Measurements from ENCODE around the gene EPHA4. TPM values are rescaled to one million over a fixed set of nuclear protein-coding genes. Genes with fewer than 3 reads are reported as not detected.

Gene EPHA4
- total and polyA plus RNA-seq, 5 donors from 2014 or later: 7.1 to 23.5 (median 12.0) TPM

GRCh38 chr2:221501210-221501882 is 70.8 kb downstream of the EPHA4 start:
- no peak overlapping the region for H3K27ac ChIP-seq (ENCODE audit: insufficient read depth, low read length, poor library complexity, severe bottlenecking)
- peaks cover 3% of the 10 kb centered on the region for H3K36me3 ChIP-seq (ENCODE audit: control insufficient read depth, insufficient read depth, low read length)
- ATAC-seq (ENCODE audit: low read depth in 2 of 2) (no peak), DNase-seq (no peak)
- H3K4me3 ChIP-seq (ENCODE audit: low read depth, low read length): no peak overlapping the region
- Mint-ChIP-seq H3K36me3 (peaks cover 7% of the 10 kb centered on the region), H3K4me1 (peaks cover 8 to 17% (median 13%) of the 10 kb centered on the region in 4 donors), H3K4me3 (no peak overlapping the region), H3K27me3 (no peaks in the 10 kb centered on the region), H3K9me3 (no peaks in the 10 kb centered on the region), H3K27ac (peak overlapping the region in 1 of 3 donors; percentile 36)
- no peaks in the 10 kb centered on the region for H3K27me3 ChIP-seq (ENCODE audit: control insufficient read depth, insufficient read depth, low read length)
- H3K9me3 ChIP-seq (ENCODE audit: control insufficient read depth in 2 of 2, low read length in 2 of 2): no peaks in the 10 kb centered on the region
- no peaks in the 10 kb centered on the region for H3K4me1 ChIP-seq (ENCODE audit: control insufficient read depth, insufficient read depth, low read length, poor library complexity, severe bottlenecking)

DNA sequence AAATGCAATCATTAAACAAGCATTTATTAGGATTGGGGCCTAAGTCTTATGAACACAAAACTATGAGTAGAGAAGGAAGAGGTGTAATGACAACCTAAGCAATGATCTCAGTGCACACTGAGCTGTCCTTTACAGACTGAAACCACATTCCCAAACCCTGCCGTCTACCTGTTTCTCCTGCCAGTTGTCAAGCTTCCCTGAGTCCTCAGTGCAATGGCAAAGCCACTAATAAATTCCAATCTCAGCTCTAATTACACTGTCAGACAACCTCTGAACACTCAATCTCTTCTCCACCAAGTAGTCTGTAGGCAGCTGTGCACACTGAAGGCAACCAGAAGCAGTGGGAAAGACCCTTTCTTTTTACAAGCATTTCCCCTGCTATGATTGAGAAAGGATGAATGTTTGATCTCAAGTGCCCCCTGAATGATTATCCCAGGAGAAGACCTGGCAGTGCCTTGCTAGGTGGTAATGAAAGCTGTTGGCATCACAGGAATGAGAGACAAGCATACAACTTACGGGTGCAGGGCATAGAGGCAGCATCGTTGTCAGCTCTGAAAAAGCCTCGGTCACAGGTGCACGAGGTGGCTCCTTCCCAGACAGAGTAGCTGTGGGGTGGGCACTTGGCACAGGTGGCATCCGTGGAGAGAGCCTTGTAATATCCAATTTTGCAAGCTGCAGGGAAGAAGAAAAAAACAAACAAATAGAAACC is 71.4 kb downstream of the EPHA4 start:
- Histone ChIP-seq H3K27me3 (ENCODE audit: control insufficient read depth, insufficient read depth, low read length) (no peaks in the 10 kb centered on the region), H3K36me3 (ENCODE audit: control insufficient read depth, insufficient read depth, low read length) (peaks cover 3% of the 10 kb centered on the region), H3K9me3 (ENCODE audit: control insufficient read depth in 2 of 2, low read length in 2 of 2) (no peaks in the 10 kb centered on the region), H3K4me1 (ENCODE audit: control insufficient read depth, insufficient read depth, low read length, poor library complexity, severe bottlenecking) (no peaks in the 10 kb centered on the region), H3K4me3 (ENCODE audit: low read depth, low read length) (no peak overlapping the region), H3K27ac (ENCODE audit: insufficient read depth, low read length, poor library complexity, severe bottlenecking) (no peak overlapping the region)
- no peak for DNase-seq
- no peak for ATAC-seq (ENCODE audit: low read depth in 2 of 2)
- H3K27me3 Mint-ChIP-seq: no peaks in the 10 kb centered on the region
- H3K4me1 Mint-ChIP-seq: peaks cover 8 to 17% (median 13%) of the 10 kb centered on the region in 4 donors
- H3K27ac Mint-ChIP-seq: peak overlapping the region in 2 of 3 donors; percentile 6 to 30
- peaks cover 7% of the 10 kb centered on the region for H3K36me3 Mint-ChIP-seq
- H3K9me3 Mint-ChIP-seq: no peaks in the 10 kb centered on the region
- H3K4me3 Mint-ChIP-seq: no peak overlapping the region

DNA sequence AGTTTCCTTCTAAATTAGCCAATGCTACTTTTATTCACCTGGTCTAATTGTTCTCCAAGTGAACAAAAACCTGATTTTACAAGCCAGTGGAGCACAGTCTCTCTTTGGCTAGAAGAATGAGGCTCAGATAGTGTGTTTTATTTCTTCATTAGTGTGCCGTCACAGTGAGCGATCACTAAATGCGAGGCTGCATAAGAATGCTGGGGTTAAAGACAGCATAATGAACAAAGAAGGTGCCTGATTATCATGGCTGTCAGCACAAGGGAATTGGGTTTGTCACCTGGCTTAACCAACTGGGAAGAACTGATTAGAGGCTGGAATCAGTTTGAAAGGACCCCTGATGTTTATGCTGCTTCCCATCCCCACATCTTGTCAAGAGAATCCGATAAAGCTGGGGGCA is 76.4 kb downstream of the EPHA4 start:
- Mint-ChIP-seq H3K4me3 (no peak overlapping the region), H3K4me1 (peaks cover 0 to 8% (median 3%) of the 10 kb centered on the region in 4 donors), H3K27ac (no peak overlapping the region), H3K9me3 (no peaks in the 10 kb centered on the region), H3K36me3 (peaks cover 6% of the 10 kb centered on the region), H3K27me3 (peaks cover 8% of the 10 kb centered on the region)
- peaks cover 8% of the 10 kb centered on the region for H3K36me3 ChIP-seq (ENCODE audit: control insufficient read depth, insufficient read depth, low read length)
- H3K4me3 ChIP-seq (ENCODE audit: low read depth, low read length): no peak overlapping the region
- H3K27me3 ChIP-seq (ENCODE audit: control insufficient read depth, insufficient read depth, low read length): no peaks in the 10 kb centered on the region
- no peak for ATAC-seq (ENCODE audit: low read depth in 2 of 2)
- DNase-seq: no peak
- H3K9me3 ChIP-seq (ENCODE audit: control insufficient read depth in 2 of 2, low read length in 2 of 2): no peaks in the 10 kb centered on the region
- no peaks in the 10 kb centered on the region for H3K4me1 ChIP-seq (ENCODE audit: control insufficient read depth, insufficient read depth, low read length, poor library complexity, severe bottlenecking)
- H3K27ac ChIP-seq (ENCODE audit: insufficient read depth, low read length, poor library complexity, severe bottlenecking): no peak overlapping the region

- Histone ChIP-seq H3K27ac (ENCODE audit: insufficient read depth, low read length, poor library complexity, severe bottlenecking) (no peak overlapping the region), H3K4me3 (ENCODE audit: low read depth, low read length) (no peak overlapping the region), H3K4me1 (ENCODE audit: control insufficient read depth, insufficient read depth, low read length, poor library complexity, severe bottlenecking) (no peaks in the 10 kb centered on the region), H3K36me3 (ENCODE audit: control insufficient read depth, insufficient read depth, low read length) (peaks cover 5% of the 10 kb centered on the region), H3K9me3 (ENCODE audit: control insufficient read depth in 2 of 2, low read length in 2 of 2) (no peaks in the 10 kb centered on the region), H3K27me3 (ENCODE audit: control insufficient read depth, insufficient read depth, low read length) (no peaks in the 10 kb centered on the region)
- peaks cover 6% of the 10 kb centered on the region for H3K36me3 Mint-ChIP-seq
- peaks cover 9% of the 10 kb centered on the region for H3K27me3 Mint-ChIP-seq
- no peaks in the 10 kb centered on the region for H3K9me3 Mint-ChIP-seq
- peak overlapping the region in 2 of 3 donors; percentile 18 to 69 for H3K27ac Mint-ChIP-seq
- peaks cover 0 to 3% (median 2%) of the 10 kb centered on the region in 4 donors for H3K4me1 Mint-ChIP-seq
- no peak overlapping the region for H3K4me3 Mint-ChIP-seq
- ATAC-seq (ENCODE audit: low read depth in 2 of 2) (no peak), DNase-seq (no peak)
Observed at GRCh38 chr2:221494556-221494955, 77.5 kb downstream of the EPHA4 start.

DNA sequence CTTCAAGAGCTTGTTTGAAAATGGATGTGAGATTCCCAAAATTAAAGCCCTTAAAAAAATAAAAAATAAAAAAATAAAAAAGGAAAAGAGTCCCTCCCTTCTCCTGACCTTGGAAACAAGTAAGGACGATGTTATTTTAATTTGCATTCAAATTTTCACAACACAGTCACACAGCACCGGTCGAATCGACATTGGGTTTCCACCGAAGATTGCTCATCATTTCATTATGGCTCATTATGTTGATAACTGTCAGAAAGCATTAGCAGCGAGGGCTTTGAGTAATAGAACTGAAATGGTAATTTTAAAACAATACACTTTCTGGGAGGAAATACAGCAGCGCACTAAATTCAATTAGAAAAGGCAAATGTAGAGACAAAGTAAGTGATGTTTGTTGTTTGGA is 78.7 kb downstream of the EPHA4 start:
- no peaks in the 10 kb centered on the region for H3K9me3 Mint-ChIP-seq
- peaks cover 6% of the 10 kb centered on the region for H3K36me3 Mint-ChIP-seq
- Histone ChIP-seq H3K4me3 (ENCODE audit: low read depth, low read length) (no peak overlapping the region), H3K27ac (ENCODE audit: insufficient read depth, low read length, poor library complexity, severe bottlenecking) (no peak overlapping the region), H3K27me3 (ENCODE audit: control insufficient read depth, insufficient read depth, low read length) (no peaks in the 10 kb centered on the region), H3K4me1 (ENCODE audit: control insufficient read depth, insufficient read depth, low read length, poor library complexity, severe bottlenecking) (no peaks in the 10 kb centered on the region), H3K36me3 (ENCODE audit: control insufficient read depth, insufficient read depth, low read length) (peaks cover 5% of the 10 kb centered on the region), H3K9me3 (ENCODE audit: control insufficient read depth in 2 of 2, low read length in 2 of 2) (no peaks in the 10 kb centered on the region)
- no peak overlapping the region for H3K4me3 Mint-ChIP-seq
- DNase-seq: no peak
- peaks cover 9% of the 10 kb centered on the region for H3K27me3 Mint-ChIP-seq
- ATAC-seq (ENCODE audit: low read depth in 2 of 2): no peak
- peaks cover 0 to 11% (median 2%) of the 10 kb centered on the region in 4 donors for H3K4me1 Mint-ChIP-seq
- H3K27ac Mint-ChIP-seq: no peak overlapping the region

DNA sequence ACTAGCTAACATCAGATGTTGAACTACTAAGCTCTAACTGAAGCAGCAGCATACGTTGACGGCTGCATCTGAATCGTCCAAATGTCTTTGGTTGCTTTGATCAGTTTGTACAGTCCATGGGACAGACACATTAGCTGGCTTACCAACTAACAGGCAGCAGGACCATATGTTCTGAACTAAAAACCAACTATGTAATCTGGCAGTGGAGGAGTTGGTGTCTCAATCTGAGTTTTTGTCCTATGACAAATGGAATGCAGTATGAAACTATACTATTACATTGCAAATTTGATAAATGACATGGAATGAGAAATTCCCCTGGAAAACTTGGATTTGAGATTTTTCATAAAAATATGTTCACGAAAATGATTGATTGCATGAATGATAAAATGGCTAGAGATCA is 79.5 kb downstream of the EPHA4 start:
- Histone ChIP-seq H3K27me3 (ENCODE audit: control insufficient read depth, insufficient read depth, low read length) (no peaks in the 10 kb centered on the region), H3K4me3 (ENCODE audit: low read depth, low read length) (no peak overlapping the region), H3K27ac (ENCODE audit: insufficient read depth, low read length, poor library complexity, severe bottlenecking) (no peak overlapping the region), H3K36me3 (ENCODE audit: control insufficient read depth, insufficient read depth, low read length) (peaks cover 5% of the 10 kb centered on the region), H3K4me1 (ENCODE audit: control insufficient read depth, insufficient read depth, low read length, poor library complexity, severe bottlenecking) (no peaks in the 10 kb centered on the region), H3K9me3 (ENCODE audit: control insufficient read depth in 2 of 2, low read length in 2 of 2) (no peaks in the 10 kb centered on the region)
- peaks cover 6% of the 10 kb centered on the region for H3K36me3 Mint-ChIP-seq
- H3K27ac Mint-ChIP-seq: no peak overlapping the region
- H3K4me3 Mint-ChIP-seq: no peak overlapping the region
- ATAC-seq (ENCODE audit: low read depth in 2 of 2) (no peak), DNase-seq (no peak)
- peaks cover 9% of the 10 kb centered on the region for H3K27me3 Mint-ChIP-seq
- H3K9me3 Mint-ChIP-seq: no peaks in the 10 kb centered on the region
- H3K4me1 Mint-ChIP-seq: peaks cover 0 to 8% (median 0%) of the 10 kb centered on the region in 4 donors

DNA sequence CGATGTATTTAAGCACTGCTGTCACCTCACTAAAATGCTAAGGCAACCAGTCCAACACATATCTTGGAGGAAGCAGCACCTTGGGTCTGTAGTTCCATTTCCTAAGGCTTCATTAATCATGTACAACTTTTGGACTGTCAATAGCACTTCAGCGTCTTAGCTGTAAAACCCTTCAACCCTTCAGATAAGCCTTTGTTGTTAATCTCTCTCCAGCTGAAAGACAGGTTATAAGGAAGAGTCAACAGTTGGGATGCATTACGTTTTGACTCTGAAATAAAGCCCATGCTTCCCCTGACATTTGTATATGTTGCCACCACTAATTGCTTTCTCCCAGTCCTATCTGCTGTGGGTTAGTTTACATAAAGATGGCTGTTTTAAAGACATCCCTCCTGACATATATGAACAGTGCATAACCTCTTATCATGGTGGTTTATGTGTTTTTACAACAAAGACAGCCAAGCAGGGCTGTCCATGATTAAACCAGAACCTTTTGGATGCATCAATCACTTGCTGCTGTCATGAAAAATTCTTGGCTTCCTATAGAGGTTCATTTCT is 81.5 kb downstream of the EPHA4 start:
- peaks cover 6% of the 10 kb centered on the region for H3K36me3 Mint-ChIP-seq
- no peak overlapping the region for H3K4me3 ChIP-seq (ENCODE audit: low read depth, low read length)
- H3K27ac ChIP-seq (ENCODE audit: insufficient read depth, low read length, poor library complexity, severe bottlenecking): no peak overlapping the region
- peaks cover 0 to 13% (median 0%) of the 10 kb centered on the region in 4 donors for H3K4me1 Mint-ChIP-seq
- H3K27me3 ChIP-seq (ENCODE audit: control insufficient read depth, insufficient read depth, low read length): no peaks in the 10 kb centered on the region
- no peak for DNase-seq
- H3K4me3 Mint-ChIP-seq: no peak overlapping the region
- peaks cover 5% of the 10 kb centered on the region for H3K36me3 ChIP-seq (ENCODE audit: control insufficient read depth, insufficient read depth, low read length)
- ATAC-seq (ENCODE audit: low read depth in 2 of 2): no peak
- H3K9me3 Mint-ChIP-seq: no peaks in the 10 kb centered on the region
- H3K9me3 ChIP-seq (ENCODE audit: control insufficient read depth in 2 of 2, low read length in 2 of 2): no peaks in the 10 kb centered on the region
- no peaks in the 10 kb centered on the region for H3K4me1 ChIP-seq (ENCODE audit: control insufficient read depth, insufficient read depth, low read length, poor library complexity, severe bottlenecking)
- peaks cover 9% of the 10 kb centered on the region for H3K27me3 Mint-ChIP-seq
- no peak overlapping the region for H3K27ac Mint-ChIP-seq
